Stimulated activated effector memory CD8-positive, alpha-beta T cell treated with anti-CD3 and anti-CD28 coated beads, Interleukin-12 subunit alpha, Interleukin-12 subunit beta, amount 100 ng/mL, for 72 hours (primary cell): ENCODE measurements around the gene RSAD1.

Experiments
- ATAC-seq: fragments of 150-1000 bp; cut with Tn5 transposase; 2 replicates; pipeline ENCODE4 v1.10.0; 2021
- DNase-seq, 2 donors: peaks; one replicate each; pipeline ENCODE4 v3.0.0; 2021 to 2022; ENCODE audit warnings: low spot score in 2 of 2
- H3K27ac Mint-ChIP-seq: one replicate; pipeline ENCODE4 v1.8.0; 2022; ENCODE audit warnings: mild to moderate bottlenecking, mixed read lengths
- H3K36me3 Mint-ChIP-seq: one replicate; pipeline ENCODE4 v1.8.0; 2022; ENCODE audit warnings: mild to moderate bottlenecking, mixed read lengths
- H3K4me1 Mint-ChIP-seq: one replicate; pipeline ENCODE4 v1.8.0; 2022; ENCODE audit warnings: mixed read lengths
- H3K4me3 Mint-ChIP-seq: one replicate; pipeline ENCODE4 v1.8.0; 2022; ENCODE audit warnings: mild to moderate bottlenecking, mixed read lengths
- H3K9me3 Mint-ChIP-seq: one replicate; pipeline ENCODE4 v1.8.0; 2022; ENCODE audit warnings: mixed read lengths

The RSAD1 gene

GRCh38 chr17:50478391-50479381, at the start of gene RSAD1:
TSS of gene RSAD1 (plus strand) at chr17:50478860. CDS start at chr17:50478885, 25 bp downstream.
- Mint-ChIP-seq H3K4me3 (peak within 1 kb of the TSS; percentile 76), H3K36me3 (peaks cover 25% of the 10 kb centered on the region), H3K9me3 (no peaks in the 10 kb centered on the region), H3K27ac (peak within 1 kb of the TSS; percentile 98), H3K4me1 (peaks cover 33% of the 10 kb centered on the region)
- DNase-seq: peak; percentile 69 to 88
- ATAC-seq: peak; percentile 95

- Mint-ChIP-seq H3K4me1 (peaks cover 25% of the 10 kb centered on the region), H3K36me3 (no peaks in the 10 kb centered on the region), H3K27ac (no peak overlapping the region), H3K4me3 (no peak overlapping the region), H3K9me3 (no peaks in the 10 kb centered on the region)
- DNase-seq (no peak), ATAC-seq (no peak)
Observed at GRCh38 chr17:50429793-50430192, 48.9 kb upstream of the RSAD1 start.

GRCh38 chr17:50430821-50431618, 47.6 kb upstream of the RSAD1 start:
- H3K36me3 Mint-ChIP-seq: no peaks in the 10 kb centered on the region
- peaks cover 16% of the 10 kb centered on the region for H3K4me1 Mint-ChIP-seq
- DNase-seq (no peak), ATAC-seq (no peak)
- no peak overlapping the region for H3K27ac Mint-ChIP-seq
- no peak overlapping the region for H3K4me3 Mint-ChIP-seq
- no peaks in the 10 kb centered on the region for H3K9me3 Mint-ChIP-seq

- Mint-ChIP-seq H3K9me3 (no peaks in the 10 kb centered on the region), H3K36me3 (no peaks in the 10 kb centered on the region), H3K4me1 (peaks cover 9% of the 10 kb centered on the region), H3K27ac (peak overlapping the region; percentile 24), H3K4me3 (no peak overlapping the region)
- DNase-seq: no peak
- ATAC-seq: no peak
Observed at GRCh38 chr17:50432125-50432762, 46.4 kb upstream of the RSAD1 start.

GRCh38 chr17:50437409-50437808, 41.3 kb upstream of the RSAD1 start:
- H3K9me3 Mint-ChIP-seq: no peaks in the 10 kb centered on the region
- ATAC-seq (no peak), DNase-seq (no peak)
- peaks cover 5% of the 10 kb centered on the region for H3K4me1 Mint-ChIP-seq
- no peak overlapping the region for H3K4me3 Mint-ChIP-seq
- no peak overlapping the region for H3K27ac Mint-ChIP-seq
- no peaks in the 10 kb centered on the region for H3K36me3 Mint-ChIP-seq

- peaks cover 5% of the 10 kb centered on the region for H3K4me1 Mint-ChIP-seq
- peak overlapping the region; percentile 26 for H3K27ac Mint-ChIP-seq
- no peaks in the 10 kb centered on the region for H3K9me3 Mint-ChIP-seq
- ATAC-seq (no peak), DNase-seq (no peak)
- no peak overlapping the region for H3K4me3 Mint-ChIP-seq
- H3K36me3 Mint-ChIP-seq: no peaks in the 10 kb centered on the region
Observed at GRCh38 chr17:50439008-50439407, 39.7 kb upstream of the RSAD1 start.

- Mint-ChIP-seq H3K36me3 (no peaks in the 10 kb centered on the region), H3K4me1 (peaks cover 5% of the 10 kb centered on the region), H3K27ac (no peak overlapping the region), H3K9me3 (no peaks in the 10 kb centered on the region), H3K4me3 (no peak overlapping the region)
- DNase-seq (no peak), ATAC-seq (no peak)
Observed at GRCh38 chr17:50440172-50440837, 38.4 kb upstream of the RSAD1 start.

- no peaks in the 10 kb centered on the region for H3K9me3 Mint-ChIP-seq
Observed at GRCh38 chr17:50440838-50441829, 37.5 kb upstream of the RSAD1 start.

GRCh38 chr17:50443505-50443974, 35.1 kb upstream of the RSAD1 start:
- Mint-ChIP-seq H3K4me3 (no peak overlapping the region), H3K4me1 (peaks cover 5% of the 10 kb centered on the region), H3K9me3 (no peaks in the 10 kb centered on the region), H3K36me3 (no peaks in the 10 kb centered on the region), H3K27ac (no peak overlapping the region)
- DNase-seq (no peak), ATAC-seq (no peak)

More at GRCh38 chr17:50440838-50441829, 37.5 kb upstream of the RSAD1 start:
- H3K4me3 Mint-ChIP-seq: no peak overlapping the region
- H3K27ac Mint-ChIP-seq: no peak overlapping the region
- ATAC-seq: no peak
- H3K4me1 Mint-ChIP-seq: peaks cover 5% of the 10 kb centered on the region
- H3K36me3 Mint-ChIP-seq: no peaks in the 10 kb centered on the region
- DNase-seq: no peak

- Mint-ChIP-seq H3K27ac (no peak overlapping the region), H3K4me1 (peaks cover 5% of the 10 kb centered on the region), H3K4me3 (no peak overlapping the region), H3K36me3 (no peaks in the 10 kb centered on the region), H3K9me3 (no peaks in the 10 kb centered on the region)
- no peak for DNase-seq
- no peak for ATAC-seq
Observed at GRCh38 chr17:50444841-50445715, 33.6 kb upstream of the RSAD1 start.

GRCh38 chr17:50445730-50446325, 32.8 kb upstream of the RSAD1 start:
- no peak for DNase-seq
- no peak for ATAC-seq
- H3K9me3 Mint-ChIP-seq: no peaks in the 10 kb centered on the region
- H3K4me3 Mint-ChIP-seq: no peak overlapping the region
- H3K4me1 Mint-ChIP-seq: no peaks in the 10 kb centered on the region
- H3K36me3 Mint-ChIP-seq: no peaks in the 10 kb centered on the region
- no peak overlapping the region for H3K27ac Mint-ChIP-seq

GRCh38 chr17:50447870-50448595, 30.6 kb upstream of the RSAD1 start:
- Mint-ChIP-seq H3K27ac (peak overlapping the region; percentile 60), H3K36me3 (no peaks in the 10 kb centered on the region), H3K4me3 (no peak overlapping the region), H3K9me3 (no peaks in the 10 kb centered on the region), H3K4me1 (no peaks in the 10 kb centered on the region)
- no peak for ATAC-seq
- DNase-seq: no peak
